ENCODE measurements around the gene PITPNC1.

DNA sequence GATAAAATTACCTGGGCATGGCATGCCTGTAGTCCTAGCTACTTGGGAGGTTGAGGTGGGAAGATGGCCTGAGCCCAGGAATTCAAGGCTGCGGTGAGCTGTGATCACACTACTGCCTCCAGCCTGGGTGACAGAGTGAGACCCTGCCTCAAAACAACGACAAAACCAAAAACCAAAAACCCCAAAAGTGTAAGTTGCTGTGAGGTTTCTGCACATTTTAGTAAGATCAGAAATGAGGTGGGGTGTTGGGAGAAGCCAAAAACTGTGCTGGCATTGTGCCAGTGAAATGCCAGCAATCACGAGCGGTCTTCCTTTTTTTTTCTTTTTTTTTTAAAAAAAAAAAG, 114.6 kb downstream of the PITPNC1 start:
- TF ChIP-seq, protein P1, sequence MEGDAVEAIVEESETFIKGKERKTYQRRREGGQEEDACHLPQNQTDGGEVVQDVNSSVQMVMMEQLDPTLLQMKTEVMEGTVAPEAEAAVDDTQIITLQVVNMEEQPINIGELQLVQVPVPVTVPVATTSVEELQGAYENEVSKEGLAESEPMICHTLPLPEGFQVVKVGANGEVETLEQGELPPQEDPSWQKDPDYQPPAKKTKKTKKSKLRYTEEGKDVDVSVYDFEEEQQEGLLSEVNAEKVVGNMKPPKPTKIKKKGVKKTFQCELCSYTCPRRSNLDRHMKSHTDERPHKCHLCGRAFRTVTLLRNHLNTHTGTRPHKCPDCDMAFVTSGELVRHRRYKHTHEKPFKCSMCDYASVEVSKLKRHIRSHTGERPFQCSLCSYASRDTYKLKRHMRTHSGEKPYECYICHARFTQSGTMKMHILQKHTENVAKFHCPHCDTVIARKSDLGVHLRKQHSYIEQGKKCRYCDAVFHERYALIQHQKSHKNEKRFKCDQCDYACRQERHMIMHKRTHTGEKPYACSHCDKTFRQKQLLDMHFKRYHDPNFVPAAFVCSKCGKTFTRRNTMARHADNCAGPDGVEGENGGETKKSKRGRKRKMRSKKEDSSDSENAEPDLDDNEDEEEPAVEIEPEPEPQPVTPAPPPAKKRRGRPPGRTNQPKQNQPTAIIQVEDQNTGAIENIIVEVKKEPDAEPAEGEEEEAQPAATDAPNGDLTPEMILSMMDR (conservative IDR thresholded peaks at IDR 0.05; ENCODE audit: low read depth, low read length): no peak
- TF ChIP-seq EZH2phosphoT487 (IDR thresholded peaks at IDR 0.05; ENCODE audit: borderline replicate concordance, low read length): no peak

Data from PC-3 (cell line).